GM18861 (cell line): Measurements from ENCODE around the gene C10orf105.

ENCODE experiments used
- ATAC-seq: cut with Tn5 transposase; IDR thresholded peaks from one replicate; pipeline ENCODE4 v1.9.1; 2021; ENCODE audit not compliant: unreplicated experiment

Gene C10orf105, protein sequence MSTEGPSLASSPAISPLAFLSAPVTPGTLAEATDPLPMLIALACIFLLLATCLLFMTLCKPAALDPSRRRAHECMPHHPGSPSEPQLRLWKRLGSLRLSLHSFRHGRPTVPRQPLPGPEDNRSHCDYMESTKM

DNA sequence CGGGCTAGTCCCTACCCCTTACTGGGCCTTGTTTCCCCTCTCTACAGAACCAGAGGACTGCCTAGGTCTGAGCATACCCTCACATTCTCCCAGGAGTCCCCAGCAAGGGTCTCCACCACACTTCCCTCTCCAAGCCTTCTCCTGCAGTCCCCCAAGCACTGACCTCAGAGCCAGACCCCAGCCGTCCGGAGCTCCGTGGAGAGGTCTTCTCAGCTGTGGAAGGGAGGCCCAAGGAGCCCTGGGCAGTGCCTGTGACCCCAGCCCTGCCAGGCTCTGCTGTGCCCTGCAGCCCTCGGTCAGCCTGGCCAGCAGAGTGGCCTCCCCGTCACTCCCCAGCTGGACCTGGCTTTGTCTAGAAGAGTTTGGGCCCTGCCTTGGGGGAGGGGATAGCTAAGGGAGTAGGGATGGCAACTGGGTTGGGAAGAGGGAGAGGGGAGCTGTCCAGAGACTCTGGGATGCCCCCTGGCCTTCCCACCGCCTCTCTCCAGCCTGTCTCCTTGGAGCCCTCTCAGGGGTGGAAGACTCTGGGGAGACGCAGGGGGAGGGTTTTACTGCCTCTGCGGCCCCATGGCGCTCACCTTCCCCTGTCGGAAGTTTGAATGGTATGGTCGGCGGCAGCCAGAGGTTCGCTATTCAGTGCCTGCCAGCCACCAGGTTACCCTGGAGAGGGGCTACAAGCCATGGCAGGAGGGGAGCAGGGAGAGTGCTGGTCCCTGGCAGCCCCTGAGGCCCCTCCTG, at the start of gene C10orf105:
Gene C10orf105, minus strand, starts transcription at position 315 of the 738 bp plus-strand sequence. CDS start 3,441 bp downstream, outside the sequence.
- ATAC-seq, result no peak

GRCh38 chr10:71767420-71768035, 48.0 kb upstream of the C10orf105 start:
- ATAC-seq, result no peak

DNA sequence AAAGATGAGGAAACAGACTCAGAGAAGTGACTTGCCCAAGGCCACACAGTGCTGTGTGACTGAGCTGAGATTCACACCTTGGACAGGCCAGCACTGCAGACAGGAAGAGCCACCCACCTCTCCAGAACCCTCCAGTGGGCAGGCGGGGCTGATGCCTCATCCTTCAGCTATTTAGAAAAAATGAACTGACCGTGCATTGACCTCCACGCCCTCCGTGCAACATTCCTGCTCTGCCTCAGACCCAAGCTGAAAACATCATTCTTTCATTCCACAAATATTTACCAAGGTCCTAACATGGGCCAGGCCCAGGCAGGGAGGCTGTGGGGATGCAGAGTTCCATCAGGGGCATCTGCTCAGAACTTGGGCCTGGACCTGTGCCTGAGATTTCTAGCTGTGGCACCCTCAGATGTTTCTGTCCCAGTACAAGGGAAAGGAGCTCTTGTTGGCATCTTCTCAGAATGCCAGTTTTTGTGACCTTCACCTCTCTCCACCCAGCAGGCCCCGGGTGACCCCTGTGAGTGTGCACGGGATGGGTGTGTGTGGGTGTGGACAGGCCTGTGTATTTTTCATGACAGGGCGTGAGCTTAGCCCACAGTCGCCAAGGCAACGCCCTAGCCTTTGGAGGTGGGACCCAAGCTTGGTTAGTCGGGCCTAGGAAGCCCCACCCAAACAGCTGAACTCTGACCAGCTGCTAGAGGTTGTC, 47.3 kb upstream of the C10orf105 start:
- ATAC-seq, result peak; percentile 23

DNA sequence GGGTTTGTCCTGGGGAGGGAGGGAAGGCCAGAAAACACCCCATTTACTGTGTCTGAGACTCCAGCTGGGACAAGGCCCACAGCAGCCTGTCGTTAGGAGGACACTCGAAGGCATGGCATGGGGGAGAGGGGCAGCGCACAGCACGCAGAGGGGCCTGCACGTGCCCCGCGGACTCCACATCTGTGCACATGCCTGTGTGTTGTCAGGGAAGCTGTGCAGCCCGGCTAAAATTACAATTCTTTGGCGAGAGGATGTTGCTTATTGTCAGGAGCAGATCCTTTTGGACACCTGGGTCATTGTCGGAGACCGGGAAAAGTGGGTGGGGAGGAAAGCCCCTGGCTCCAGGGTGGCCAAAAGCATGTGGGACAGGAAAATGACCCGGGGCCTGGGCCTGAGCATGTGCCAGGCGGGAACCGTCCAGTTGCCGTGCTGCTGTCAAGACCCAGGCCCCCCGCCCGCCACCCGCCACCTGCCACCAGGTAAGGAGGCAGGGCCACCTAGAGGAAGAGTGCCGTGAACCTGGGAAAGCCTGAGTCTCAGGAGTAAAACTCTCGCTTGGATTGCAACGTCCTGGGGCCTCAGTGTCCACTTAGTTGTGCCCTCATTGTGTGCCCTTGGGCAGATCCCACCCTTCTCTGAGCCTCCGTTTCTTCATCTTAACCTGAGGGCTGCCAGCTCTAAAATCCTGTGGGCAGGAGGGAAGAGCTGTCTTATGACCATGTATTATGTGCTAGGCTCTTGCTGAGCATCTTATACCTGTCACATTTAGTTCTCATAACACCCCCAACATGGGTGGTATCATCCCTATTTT, 46.5 kb upstream of the C10orf105 start:
- no peak for ATAC-seq

GRCh38 chr10:71765176-71765904, 45.8 kb upstream of the C10orf105 start:
- ATAC-seq, result no peak

GRCh38 chr10:71763352-71764127, 44.0 kb upstream of the C10orf105 start:
- no peak for ATAC-seq

- ATAC-seq, result no peak
Measured at GRCh38 chr10:71762324-71762723, 42.7 kb upstream of the C10orf105 start.

GRCh38 chr10:71761541-71762113, 42.0 kb upstream of the C10orf105 start:
- no peak for ATAC-seq

DNA sequence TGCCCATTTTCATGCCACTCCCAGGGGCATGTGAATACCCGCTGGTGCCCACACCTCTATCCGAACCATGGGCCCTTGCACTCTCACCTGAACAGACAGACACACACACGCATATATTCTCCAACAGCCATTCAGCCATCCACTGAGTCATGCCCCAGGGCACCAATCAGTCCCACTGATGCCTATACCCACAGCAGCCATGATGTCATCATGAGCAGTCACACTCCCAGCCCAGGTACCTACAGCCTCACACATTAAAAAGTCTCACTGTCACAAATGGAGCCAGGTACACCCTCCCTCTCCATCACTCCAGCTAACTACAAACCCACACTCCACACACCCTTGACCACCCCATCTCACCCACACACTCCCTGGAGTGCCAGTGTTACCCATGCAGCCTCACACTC, 41.5 kb upstream of the C10orf105 start:
- ATAC-seq, result no peak

- ATAC-seq, result no peak
Measured at GRCh38 chr10:71757399-71757922, 37.9 kb upstream of the C10orf105 start.

GRCh38 chr10:71756311-71757191, 37.0 kb upstream of the C10orf105 start:
- ATAC-seq, result no peak

DNA sequence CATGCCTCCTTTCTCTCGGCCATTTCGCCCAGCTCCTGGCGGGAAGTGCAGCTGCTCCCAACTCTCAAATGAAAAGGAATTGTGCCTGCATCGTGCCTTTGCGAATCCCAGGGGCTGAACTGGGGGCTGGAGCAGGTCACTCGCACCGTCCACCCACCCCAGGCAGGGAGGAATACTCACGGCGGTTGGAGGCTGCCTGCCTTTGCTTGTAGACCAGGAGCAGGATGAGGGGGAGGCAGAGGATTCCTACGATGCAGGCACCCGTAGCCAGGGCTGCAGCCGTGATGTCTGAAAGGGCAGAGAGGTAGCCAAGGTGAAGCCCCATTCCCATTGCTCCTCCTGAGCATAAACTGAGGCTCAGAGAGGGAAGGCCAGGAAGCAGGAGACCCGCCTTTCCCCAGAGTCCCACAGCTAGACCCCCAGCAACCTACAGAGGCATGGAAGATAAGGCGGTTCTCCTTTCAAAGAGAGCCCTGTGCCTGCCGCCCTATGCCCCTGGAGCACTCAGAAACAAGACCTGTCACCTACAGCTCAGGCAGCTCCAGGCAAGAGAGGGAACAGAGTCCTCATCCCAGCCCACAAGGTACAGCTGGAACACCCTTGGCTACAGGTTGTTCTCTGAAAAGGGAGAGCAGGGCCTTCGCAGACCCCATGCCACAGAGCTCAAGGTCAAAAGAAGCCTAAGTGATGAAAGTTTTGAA, 35.8 kb upstream of the C10orf105 start:
- no peak for ATAC-seq

- no peak for ATAC-seq
Measured at GRCh38 chr10:71754562-71754961, 35.0 kb upstream of the C10orf105 start.

GRCh38 chr10:71753960-71754505, 34.5 kb upstream of the C10orf105 start:
- no peak for ATAC-seq

DNA sequence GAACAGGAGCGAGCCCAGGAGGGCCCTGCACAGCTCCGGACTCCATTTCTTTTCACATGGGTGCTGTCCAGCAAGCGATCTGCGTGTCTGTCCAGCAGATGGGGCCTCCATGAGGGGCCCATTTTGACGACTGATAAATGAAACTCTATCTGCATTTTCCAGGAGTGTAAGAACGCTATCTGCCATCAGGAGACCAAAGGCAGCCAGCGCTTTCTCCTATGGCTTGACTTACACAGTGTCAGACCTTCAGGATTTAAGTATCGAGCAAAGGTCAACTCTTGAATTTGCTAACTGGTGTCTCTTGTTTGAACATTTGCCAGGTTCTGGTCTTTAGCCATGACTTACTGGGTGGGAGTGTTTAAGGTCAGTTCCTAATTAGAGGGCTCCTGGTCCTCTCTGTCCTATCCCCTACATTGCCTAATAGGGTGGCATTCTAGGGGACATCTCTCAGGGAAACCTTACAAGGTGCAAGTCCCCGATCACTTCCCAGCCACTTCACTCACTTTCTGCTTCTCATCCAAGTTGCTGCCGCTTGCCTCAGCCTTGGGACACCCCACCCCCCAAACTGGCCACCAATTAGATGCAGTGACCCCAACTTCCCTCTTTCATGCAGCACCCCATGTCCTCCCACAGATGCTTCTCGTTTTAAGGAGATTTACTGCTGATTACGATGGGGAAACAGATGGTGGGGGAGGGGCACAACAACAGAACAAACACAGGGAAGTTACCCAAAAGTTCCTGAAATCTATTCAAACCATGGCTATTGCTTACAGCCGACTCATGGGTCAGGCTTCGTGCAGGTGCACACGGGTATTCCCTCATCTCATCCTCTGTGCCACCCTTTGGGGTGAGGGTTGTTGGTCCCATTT, 33.7 kb upstream of the C10orf105 start:
- no peak for ATAC-seq
